Tibial nerve (tissue), 3 donors: Measurements from ENCODE around the gene CRY1.

ENCODE experiments used
- CTCF ChIP-seq, 5 experiments: fragments of 200-600 bp in 3 of 5; fragments of 450-650 bp in 2 of 5; sonication (generic) in 3 of 5; IDR thresholded peaks; one replicate each; pipeline ENCODE4 v1.5.1; 2016 to 2019; ENCODE audit warnings: antibody characterized with exemption in 5 of 5, mild to moderate bottlenecking in 3 of 5, moderate library complexity in 2 of 5
- POLR2A ChIP-seq, 2 donors: fragments of 450-650 bp; IDR thresholded peaks; one replicate each; pipeline ENCODE4 v1.6.1; 2017; ENCODE audit warnings: antibody characterized with exemption in 2 of 2, mild to moderate bottlenecking in 2 of 2, moderate library complexity in 2 of 2

GRCh38 chr12:107029081-107029480 lies 64.3 kb downstream of the CRY1 start:
- no peak for TF ChIP-seq POLR2A (IDR thresholded peaks at IDR 0.05)
- TF ChIP-seq CTCF (IDR thresholded peaks at IDR 0.05) = no peak
